GM21367 (cell line): ENCODE measurements around the gene TRIM14.
"Not testable (repeated sequence)": the region's sequence is repeated elsewhere in the genome, so short reads cannot be mapped to it uniquely, and the experiment has no call there.

Experiments used
- ATAC-seq: cut with Tn5 transposase; IDR thresholded peaks from one replicate; pipeline ENCODE4 v1.9.1; 2021; ENCODE audit not compliant: unreplicated experiment

Gene TRIM14

GRCh38 chr9:98083566-98084183 is 35.3 kb downstream of the TRIM14 start:
- no peak for ATAC-seq

GRCh38 chr9:98083061-98083501 is 35.9 kb downstream of the TRIM14 start:
- ATAC-seq, result no peak

- ATAC-seq, result no peak
Measured at GRCh38 chr9:98081477-98082219, 37.4 kb downstream of the TRIM14 start.

GRCh38 chr9:98080780-98081179 is 38.2 kb downstream of the TRIM14 start:
- no peak for ATAC-seq

- no peak for ATAC-seq
Measured at GRCh38 chr9:98080326-98080725, 38.7 kb downstream of the TRIM14 start.

- ATAC-seq, result no peak
Measured at GRCh38 chr9:98078895-98079294, 40.1 kb downstream of the TRIM14 start.

GRCh38 chr9:98076514-98076890 is 42.5 kb downstream of the TRIM14 start:
- ATAC-seq, result not testable (repeated sequence)

- ATAC-seq, result no peak
Measured at GRCh38 chr9:98075332-98075805, 43.7 kb downstream of the TRIM14 start.

GRCh38 chr9:98074115-98074990 is 44.7 kb downstream of the TRIM14 start:
- no peak for ATAC-seq

GRCh38 chr9:98071737-98072136 is 47.3 kb downstream of the TRIM14 start:
- ATAC-seq, result no peak

- no peak for ATAC-seq
Measured at GRCh38 chr9:98070704-98071103, 48.3 kb downstream of the TRIM14 start.

- no peak for ATAC-seq
Measured at GRCh38 chr9:98069551-98069950, 49.5 kb downstream of the TRIM14 start.

- ATAC-seq, result no peak
Measured at GRCh38 chr9:98067184-98067583, 51.8 kb downstream of the TRIM14 start.

GRCh38 chr9:98066235-98066634 is 52.8 kb downstream of the TRIM14 start:
- no peak for ATAC-seq

GRCh38 chr9:98064623-98065392 is 54.2 kb downstream of the TRIM14 start:
- ATAC-seq, result no peak

- ATAC-seq, result no peak
Measured at GRCh38 chr9:98062161-98062560, 56.9 kb downstream of the TRIM14 start.

GRCh38 chr9:98057138-98057799 is 61.8 kb downstream of the TRIM14 start:
- ATAC-seq, result no peak

- peak; percentile 84 for ATAC-seq
Measured at GRCh38 chr9:98056269-98057137, 62.5 kb downstream of the TRIM14 start, which contains the start of gene NANS. NANS (plus strand) TSS chr9:98056732; CDS start chr9:98056809, 77 bp downstream.

GRCh38 chr9:98054376-98054951 is 64.6 kb downstream of the TRIM14 start:
- no peak for ATAC-seq
